ENCODE measurements around the gene R3HCC1L.

The R3HCC1L gene

DNA sequence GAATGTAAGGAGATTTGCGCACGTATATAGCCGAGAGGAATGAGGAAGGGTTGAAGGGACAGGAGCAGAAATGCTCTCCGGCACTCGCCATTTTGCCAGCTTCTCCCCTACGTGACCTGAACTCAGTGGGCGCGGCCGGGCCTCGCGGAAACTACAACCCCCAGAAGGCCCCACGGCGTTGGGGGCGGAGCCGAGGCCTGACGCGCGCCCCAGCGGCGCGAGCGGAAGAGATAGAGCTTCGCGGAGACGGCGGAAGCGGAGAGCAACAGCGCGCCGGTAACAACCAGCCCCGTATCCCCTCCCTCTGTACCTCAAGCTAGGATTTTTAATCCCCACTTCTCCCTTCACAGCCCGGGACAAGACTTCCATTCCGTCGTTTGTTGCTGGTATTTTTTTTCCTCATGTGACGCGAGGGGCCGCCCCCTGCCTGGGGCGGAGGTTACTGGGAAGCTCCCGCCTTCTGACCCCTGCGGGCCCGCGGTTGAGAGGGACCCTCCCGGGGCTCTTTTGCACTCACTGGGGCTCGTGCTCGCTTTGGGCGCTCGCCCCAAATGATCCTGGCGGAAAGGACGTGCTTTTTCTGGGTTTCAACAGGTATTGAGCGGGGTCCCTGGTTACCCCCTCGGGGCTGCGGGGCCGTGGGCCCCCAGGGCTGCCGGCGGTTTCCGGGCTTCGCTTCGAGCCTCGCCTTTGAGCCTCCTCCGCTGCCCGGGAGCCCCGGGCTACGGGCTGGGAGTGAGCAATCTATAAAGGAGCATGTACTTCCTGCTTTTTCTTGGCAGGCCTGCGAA, at the start of gene R3HCC1L:
TSS of gene R3HCC1L (plus strand) at position 227 of the 791 bp plus-strand sequence. CDS start 73,458 bp downstream, outside the sequence.
- peak; percentile 87 to 92 for DNase-seq (ENCODE audit: low read depth in 2 of 2)

DNA sequence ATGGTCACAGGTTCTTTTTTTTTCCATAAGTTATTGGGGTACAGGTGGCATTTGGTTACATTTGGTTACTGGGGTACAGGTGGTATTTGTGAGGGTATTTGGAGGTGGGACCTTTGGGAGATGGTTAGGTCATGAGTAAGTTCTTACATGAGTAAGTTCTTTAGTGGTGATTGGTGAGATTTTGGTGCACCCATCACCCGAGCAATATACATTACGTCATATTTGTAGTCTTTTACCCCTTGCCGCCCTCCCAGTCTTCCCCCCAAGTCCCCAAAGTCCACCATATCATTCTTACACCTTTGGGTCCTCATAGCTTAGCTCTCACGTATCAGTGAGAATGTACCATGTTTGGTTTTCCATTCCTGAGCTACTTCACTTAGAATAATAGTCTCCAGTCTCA, 49.2 kb upstream of the R3HCC1L start:
- DNase-seq (ENCODE audit: low read depth in 2 of 2): no peak

DNA sequence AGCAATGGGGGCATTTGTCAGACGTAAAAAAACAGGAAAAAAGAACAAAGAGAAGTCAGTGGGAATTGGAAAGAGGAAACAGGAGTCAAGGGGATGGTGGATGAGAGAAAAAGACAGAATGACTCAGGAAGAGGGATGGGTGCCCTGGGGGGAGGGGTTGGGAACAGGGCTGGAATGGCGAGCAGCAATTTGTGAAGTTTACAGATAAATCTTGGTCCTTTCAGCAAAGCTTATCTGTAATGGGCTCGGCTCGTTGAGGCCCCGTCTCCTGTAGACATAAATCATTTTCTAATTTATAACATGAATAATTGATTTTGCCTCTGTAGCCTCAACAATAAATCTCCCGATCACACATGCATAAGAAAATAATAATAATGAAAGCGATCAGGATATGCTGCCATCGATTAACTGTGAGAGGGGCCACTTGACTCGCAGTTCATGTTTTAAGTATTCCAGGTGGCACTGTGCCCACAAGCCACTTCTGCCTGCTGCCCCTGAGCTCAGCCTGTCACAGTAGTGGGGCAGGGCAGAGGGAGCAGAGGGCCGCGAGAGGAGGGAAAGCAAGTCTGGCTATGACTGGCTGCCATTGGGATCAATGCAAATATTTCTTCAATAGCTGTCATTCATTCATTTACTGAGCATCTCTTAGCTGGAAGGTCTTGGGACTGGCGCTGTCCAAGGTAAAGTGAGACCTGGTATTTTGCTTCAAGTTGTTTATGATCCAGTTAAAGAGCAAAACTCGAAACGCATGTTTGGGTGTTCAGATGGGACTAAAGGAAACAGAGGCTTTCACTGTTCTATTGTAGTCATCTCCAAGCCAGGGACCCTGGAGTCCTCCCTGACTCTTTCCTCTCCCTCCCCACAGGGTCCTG, 47.4 kb upstream of the R3HCC1L start:
- no peak for DNase-seq (ENCODE audit: low read depth in 2 of 2)

DNA sequence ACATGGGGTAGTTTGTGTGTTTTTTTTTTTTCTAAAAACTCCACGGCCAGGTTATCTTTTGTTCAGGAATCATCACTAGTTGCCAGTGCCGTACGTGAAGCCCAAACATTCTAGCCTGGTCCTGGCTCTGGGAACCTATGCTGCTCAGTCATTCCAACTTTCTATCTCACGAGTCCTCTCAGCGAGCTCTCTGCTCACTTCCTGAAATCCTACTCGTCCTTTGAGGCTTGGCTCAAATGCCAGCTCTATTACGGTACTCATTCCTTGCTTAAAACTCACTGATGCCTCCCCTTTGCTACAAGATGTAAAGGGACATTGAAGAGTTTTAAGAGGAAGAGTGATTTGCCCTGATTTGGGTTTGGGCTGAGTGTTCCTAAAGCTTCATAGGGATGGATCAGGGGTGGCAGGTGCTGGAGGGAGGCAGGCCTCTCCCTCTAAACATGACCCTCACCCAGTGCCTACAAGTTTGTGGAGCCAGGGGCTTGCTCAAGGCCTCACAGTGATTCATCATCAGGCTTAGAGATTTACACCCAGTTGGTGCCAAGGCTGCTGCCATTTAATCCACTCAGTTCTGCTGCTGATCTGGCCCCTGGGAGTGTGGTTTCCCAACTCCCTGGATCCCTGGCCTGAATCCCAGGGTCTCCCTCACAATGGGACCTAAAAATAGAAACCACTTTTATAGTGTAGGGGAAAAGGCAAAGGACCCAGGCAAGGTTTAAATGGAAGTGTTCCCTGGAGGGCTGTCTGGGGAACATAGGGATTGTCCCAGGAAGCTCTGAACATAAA, 46.1 kb upstream of the R3HCC1L start:
- no peak for DNase-seq (ENCODE audit: low read depth in 2 of 2)

DNA sequence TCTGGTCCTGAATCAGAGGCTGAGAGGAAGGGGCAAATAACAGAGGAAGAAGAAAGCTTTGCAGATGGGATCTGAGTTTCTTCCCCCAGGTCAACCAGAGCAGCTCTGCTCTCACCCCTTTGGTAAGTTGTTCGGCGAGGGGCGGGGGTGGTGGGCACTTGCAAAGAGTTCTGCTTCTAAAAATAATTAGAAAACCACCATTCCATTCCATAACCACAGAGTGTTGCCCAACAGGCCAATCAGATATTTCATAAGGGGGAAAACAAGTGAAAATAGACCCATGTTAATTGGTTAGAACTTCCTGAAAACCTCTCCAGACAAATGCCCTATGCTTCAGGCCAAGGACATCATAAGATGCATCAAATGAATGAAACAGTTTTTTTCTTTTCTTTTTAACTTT, 43.6 kb upstream of the R3HCC1L start:
- DNase-seq (ENCODE audit: low read depth in 2 of 2): no peak

DNA sequence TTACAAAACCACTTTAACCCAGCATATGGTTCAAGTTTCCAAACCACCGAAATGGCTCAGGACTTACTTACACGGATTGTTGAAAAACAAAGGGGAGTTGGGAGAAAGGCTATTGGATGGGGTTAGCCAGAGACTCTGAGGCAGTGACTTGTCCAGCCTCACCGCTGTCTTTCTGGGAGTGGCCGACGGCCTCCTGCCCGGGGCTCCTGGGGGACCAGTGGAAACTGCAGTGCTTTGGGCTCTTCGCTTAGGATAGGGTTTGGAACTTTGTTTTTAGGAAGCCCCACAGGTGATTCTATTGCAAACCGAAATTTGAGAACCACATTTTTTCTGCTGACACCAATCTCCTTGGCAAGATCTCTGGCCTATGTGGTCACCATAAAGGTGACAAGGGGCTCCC, 38.1 kb upstream of the R3HCC1L start:
- no peak for DNase-seq (ENCODE audit: low read depth in 2 of 2)

DNA sequence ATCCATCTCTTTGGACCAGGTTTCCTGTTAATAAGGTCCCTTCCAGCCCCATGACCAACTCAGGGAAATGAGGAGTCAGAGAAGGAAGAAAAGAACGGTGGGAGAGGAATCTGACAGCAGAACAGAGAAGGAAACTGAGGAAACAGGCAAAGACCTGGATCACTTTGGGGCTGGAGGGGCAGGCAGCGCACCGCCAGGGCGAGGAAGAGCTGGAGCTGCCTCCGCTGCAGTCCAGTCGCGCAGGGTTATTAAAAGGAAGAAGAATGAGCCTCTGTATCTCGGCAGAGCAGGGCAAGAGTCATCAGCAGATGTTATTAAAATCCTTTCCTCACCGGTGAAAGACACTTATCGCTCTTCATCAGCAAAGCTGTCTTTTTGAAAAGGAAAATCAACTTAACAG, 37.7 kb upstream of the R3HCC1L start:
- no peak for DNase-seq (ENCODE audit: low read depth in 2 of 2)

DNA sequence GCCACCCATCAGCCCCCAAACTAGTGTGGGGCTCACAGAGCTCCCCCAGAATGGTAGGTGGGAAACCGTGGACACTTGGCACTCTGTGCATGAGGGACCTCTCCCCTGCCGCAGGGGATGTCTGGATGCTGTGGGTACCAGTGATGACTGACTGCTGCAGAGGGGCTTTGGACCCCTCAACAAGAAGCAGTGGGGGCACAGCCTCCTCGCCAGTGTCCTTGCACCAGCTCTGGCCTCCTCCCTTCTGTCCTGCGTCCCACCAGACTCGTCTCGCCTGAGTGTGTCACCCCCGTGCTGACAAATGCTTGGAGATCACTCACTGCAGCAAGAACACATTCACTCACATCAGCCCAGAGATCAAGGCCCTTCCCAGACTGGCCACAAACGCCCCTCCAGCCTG, 37.3 kb upstream of the R3HCC1L start:
- DNase-seq (ENCODE audit: low read depth in 2 of 2): no peak

DNA sequence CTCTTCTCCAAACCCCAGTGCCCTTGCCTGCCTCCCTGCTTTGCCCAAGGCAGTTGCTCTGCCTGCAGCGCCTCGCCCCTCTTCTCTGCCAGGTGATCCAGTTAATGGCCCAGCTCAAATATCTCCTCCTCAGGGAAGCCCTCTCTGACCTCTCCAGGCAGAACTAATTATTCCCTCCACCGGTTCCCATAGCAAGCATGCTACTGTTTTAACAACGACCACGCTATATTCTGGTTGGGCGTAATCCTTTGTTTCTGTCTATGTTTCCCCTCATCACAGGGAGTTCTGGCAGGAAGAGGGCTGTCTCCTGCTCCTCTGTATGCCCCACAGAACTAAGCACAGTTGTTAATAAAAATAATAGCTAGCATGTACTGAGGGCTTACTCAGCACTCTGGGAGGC, 36.8 kb upstream of the R3HCC1L start:
- DNase-seq (ENCODE audit: low read depth in 2 of 2): no peak

DNA sequence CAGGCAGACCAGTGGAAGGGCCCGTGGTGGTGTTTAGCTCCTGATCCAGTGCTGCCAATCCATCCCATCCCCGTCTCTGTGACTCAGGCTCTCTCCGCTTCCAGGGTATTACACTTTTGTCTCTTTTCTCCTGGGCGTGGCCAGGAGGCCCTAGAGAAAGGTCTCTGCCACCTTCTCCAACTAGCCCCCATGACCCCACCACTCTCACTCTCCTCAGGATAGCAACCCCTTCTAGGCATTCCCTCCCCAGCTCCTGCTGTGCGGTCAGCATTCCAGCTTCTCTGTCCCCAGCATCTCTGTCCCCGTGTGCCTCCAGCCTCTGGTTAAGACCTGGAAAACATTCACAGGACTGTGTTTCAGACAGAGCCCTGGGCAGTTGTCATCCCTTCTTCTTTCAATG, 36.2 kb upstream of the R3HCC1L start:
- no peak for DNase-seq (ENCODE audit: low read depth in 2 of 2)

DNA sequence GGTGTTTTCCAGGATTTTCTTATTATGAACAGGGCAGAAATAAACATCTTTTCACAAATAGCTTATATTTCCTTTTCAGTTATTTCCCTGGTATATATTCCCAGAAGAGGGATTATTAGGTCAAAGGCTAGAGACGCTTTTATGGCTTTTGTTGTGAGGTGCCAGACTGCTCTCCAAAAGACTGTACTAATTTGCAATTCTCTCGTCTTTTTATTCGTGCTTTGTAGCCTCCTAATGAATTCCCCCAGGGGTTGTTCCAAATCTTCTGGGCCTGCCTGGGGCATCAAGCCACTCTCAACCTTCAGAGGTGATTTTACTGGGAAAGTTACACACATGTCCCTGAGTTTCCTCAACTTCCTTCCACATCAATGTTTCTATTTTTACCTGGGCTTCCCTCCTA, 34.0 kb upstream of the R3HCC1L start:
- no peak for DNase-seq (ENCODE audit: low read depth in 2 of 2)

DNA sequence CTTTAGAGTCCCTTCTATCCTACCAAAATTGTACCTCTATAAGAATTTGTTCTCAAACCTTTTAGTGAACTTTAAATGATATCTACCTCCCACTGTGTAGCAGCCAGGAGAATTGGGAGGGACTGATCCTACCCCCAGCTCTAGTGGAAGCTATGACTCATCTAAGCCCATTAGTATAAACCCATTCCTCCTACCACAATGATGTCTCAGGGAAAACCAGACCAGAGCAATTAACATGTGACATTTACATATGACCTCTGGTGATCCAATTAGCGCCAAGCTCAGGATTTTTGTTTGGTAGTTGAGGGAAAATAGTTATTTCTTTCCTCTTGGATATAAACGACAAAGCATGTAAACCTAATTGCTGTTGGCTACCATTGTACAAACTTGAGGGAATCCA, 33.1 kb upstream of the R3HCC1L start:
- no peak for DNase-seq (ENCODE audit: low read depth in 2 of 2)

DNA sequence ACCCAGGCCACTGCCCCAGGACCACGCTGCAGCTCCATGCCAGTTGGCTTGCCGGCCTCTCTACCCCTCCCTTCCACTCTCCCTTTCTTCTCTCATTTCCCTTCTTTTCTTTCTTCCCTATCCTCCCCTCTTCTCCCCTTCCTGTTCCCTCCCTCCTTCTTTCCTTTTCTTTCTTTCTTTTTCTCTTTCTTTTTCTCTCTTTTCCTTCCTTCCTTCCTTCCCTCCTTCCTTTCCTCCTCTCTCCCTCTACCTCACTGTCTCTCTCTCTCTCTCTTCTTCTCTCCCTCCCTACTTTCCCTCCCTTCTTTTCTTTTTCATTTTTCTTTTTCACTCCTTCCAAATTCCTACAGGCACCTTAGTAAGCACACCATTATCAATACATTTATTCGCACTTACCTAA, 30.3 kb upstream of the R3HCC1L start:
- no peak for DNase-seq (ENCODE audit: low read depth in 2 of 2)

DNA sequence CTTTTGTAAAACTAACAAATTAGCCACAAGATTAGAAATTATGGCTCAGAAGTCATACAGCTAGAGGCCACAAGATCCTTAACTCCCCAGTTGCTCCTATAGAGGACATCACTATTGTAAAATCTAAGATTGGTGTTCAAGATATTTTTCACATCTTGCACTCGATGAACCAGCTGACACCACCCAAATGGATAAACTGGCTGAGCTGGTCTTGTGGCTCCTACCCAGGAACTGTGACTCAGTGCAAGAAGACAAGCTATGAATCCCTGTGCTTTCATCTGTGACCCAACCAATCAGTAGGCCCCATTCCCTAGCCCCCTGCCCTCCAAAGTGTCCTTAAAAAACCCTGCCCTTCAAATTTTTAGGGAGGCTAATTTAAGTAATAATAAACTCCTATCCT, 27.9 kb upstream of the R3HCC1L start:
- no peak for DNase-seq (ENCODE audit: low read depth in 2 of 2)

DNA sequence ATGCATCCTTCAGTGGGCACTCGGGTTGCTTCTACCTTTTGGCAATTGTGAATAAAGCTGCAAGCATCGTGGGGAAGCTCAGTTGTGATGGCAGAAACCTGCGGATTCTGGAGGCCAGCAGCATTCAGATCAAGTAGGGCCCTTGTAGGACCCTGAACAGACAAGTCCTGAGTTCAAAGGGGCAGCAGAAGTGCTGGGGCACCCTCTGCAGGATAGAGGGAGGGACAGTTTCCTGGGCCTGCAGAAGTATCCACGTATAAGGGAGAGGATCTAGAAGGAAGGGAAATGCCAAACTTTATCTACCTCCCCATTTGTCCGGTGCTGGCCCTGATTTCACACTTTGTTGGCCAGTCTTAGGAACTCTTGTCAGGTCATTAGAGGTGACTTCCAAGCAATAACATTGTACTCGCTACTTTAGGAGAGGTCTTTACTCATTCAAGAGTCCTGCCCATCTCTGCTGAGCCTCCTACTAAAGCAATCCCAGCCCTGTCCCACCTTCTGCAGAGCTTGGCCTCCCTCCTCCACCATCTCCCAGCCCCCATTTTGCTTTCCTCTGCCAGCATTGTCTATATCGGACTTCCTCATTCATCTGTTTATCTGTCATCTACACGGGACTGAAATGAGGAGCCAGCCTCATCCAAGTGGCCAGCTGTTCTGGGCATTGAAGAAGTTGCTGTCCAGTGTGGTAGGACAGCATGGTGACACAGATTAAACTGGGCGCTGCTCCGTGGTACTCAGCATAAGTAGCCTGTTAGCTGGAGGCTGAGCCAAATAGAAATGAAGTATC, 26.6 kb upstream of the R3HCC1L start:
- DNase-seq (ENCODE audit: low read depth in 2 of 2): no peak

DNA sequence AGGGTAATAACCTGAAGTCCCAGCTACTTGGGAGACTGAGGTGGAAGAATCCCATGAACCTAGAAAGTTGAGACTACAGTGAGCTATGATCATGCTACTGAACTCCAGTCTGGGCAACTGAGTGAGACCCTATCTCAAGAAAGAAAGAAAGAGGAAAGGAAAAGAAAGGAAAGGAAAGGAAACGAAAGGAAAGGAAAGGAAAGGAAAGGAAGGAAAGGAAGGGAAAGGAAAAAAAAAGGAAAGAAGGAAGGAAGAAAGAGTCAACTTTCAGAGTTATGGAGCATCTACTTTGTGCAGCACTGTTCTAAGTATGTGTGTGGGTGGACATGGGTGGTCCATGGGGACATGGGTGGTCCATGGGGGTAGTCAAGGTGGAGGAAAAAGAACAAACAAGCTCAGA, 24.1 kb upstream of the R3HCC1L start:
- no peak for DNase-seq (ENCODE audit: low read depth in 2 of 2)

DNA sequence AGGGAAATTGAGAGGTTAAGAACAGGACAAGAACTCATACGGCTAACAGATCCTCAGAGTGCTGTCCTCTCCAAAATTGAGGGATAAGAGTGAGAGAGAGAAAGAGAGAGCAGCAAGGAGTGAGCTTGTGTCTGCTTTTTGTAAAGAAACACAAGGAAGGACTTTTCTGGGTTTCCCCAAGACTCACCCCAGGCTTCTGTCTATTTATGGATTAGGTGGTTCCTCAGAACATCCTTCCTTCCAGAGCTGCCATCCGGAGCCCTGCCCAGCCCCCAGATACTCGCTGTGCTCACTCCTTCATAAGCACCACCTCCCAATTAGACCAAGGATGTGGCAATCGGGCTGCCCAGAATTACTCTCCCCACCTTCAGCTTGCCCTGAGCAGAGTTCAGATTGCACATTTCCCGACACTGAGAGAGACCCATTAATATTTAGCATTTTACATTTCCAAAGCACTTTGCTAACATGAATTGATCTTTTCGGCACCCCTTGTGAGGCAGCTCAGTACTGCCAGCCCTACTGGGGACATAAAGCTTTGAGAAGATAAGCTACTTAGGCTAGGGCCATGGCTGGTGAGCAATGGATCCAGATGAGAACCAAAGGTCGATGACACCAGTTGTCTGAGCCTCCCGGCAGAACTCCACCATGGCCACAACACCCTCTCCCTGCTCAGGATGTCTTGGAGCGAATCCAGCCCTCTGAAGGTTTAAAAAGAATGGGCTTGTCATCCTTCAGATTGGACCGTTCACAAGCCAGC, 19.2 kb upstream of the R3HCC1L start:
- no peak for DNase-seq (ENCODE audit: low read depth in 2 of 2)

DNA sequence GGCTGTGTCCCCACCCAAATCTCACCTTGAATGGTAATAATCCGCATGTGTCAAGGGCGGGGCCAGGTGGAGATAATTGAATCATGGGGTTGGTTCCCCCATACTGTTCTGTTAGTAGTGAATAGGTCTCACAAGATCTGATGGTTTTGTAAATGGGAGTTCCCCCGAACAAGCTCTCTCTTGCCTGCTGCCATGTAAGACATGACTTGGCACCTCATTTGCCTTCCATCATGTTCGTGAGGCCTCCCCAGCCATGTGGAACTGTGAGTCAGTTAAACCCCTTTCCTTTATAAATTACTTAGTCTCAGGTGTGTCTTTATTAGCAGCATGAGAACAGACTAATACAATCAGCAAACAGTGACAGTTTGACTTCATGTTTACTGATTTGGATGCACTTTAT, 14.6 kb upstream of the R3HCC1L start:
- DNase-seq (ENCODE audit: low read depth in 2 of 2): no peak

DNA sequence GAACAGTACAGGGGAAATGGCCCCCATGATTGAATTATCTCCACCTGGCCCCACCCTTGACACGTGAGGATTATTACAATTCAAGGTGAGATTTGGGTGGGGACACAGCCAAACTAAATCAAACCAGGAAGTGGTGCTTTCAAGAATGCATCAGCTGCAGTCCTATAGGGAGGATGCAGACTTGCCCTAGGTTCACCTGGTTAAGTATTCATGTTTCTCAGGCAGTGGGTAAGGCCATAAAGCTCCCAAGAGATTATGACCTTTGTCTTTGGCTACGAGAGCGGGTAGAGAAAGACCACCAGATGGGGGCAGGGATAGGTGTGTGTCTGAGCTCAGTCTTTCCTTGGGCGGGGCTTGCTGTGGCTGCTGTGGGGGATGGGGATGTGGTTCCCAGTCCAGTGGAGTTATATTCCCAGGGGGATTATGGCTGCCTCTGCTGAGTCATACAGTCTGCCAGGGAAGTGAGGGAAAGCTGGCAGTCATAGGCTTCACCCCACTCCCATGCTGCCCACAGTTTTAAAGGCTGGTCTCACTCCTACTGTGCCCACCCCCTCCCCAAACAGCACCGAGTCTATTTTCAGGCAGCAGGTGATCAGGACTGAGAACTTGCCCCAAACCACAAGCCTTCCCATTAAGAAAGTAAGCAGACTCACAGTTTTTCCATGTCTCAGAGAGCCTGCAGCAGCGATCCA, 8.4 kb upstream of the R3HCC1L start:
- DNase-seq (ENCODE audit: low read depth in 2 of 2): no peak

DNA sequence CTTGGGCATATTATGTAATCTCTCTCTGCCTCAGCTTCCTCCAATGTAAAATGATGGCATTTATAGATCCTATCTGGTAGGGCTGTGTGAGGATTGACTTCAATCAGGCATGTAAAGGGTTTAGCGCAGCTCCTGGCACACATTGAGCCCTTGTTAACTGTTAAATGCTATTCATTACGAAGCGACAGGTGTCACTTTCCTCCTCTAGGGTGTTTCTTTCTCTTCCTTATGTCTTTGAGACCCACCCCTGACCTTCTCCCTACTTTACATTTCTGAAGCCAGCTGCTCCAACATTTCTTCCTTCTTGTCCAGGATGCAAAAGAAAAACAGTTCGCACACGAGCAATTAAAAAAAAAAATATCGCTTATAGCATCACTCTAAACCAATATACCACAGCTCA, 5.7 kb upstream of the R3HCC1L start:
- DNase-seq (ENCODE audit: low read depth in 2 of 2): no peak
